ENCODE measurements around the gene DYNC1I2.

Gene DYNC1I2

GRCh38 chr2:171711351-171711750, 24.1 kb downstream of the DYNC1I2 start:
- DNase-seq (ENCODE audit: low read depth): no peak
- no peak for TF ChIP-seq CTCF (conservative IDR thresholded peaks at IDR 0.05; ENCODE audit: control insufficient read depth, insufficient read depth, low read depth, low read length)
- no peak overlapping the region for H3K4me3 ChIP-seq (ENCODE audit: control insufficient read depth, low read depth, low read length)

- peak; percentile 90 for DNase-seq (ENCODE audit: low read depth)
Measured at GRCh38 chr2:171712051-171712450, 24.8 kb downstream of the DYNC1I2 start.

GRCh38 chr2:171718720-171719119, 31.5 kb downstream of the DYNC1I2 start:
- no peak overlapping the region for H3K4me3 ChIP-seq (ENCODE audit: control insufficient read depth, low read depth, low read length)
- no peak for TF ChIP-seq CTCF (conservative IDR thresholded peaks at IDR 0.05; ENCODE audit: control insufficient read depth, insufficient read depth, low read depth, low read length)
- no peak for DNase-seq (ENCODE audit: low read depth)

More at GRCh38 chr2:171712051-171712450, 24.8 kb downstream of the DYNC1I2 start:
- no peak overlapping the region for H3K4me3 ChIP-seq (ENCODE audit: control insufficient read depth, low read depth, low read length)
- TF ChIP-seq CTCF (conservative IDR thresholded peaks at IDR 0.05; ENCODE audit: control insufficient read depth, insufficient read depth, low read depth, low read length): no peak

- H3K4me3 ChIP-seq (ENCODE audit: control insufficient read depth, low read depth, low read length): no peak overlapping the region
- no peak for DNase-seq (ENCODE audit: low read depth)
- TF ChIP-seq CTCF (conservative IDR thresholded peaks at IDR 0.05; ENCODE audit: control insufficient read depth, insufficient read depth, low read depth, low read length): no peak
Measured at GRCh38 chr2:171719660-171720059, 32.4 kb downstream of the DYNC1I2 start.

- no peak for TF ChIP-seq CTCF (conservative IDR thresholded peaks at IDR 0.05; ENCODE audit: control insufficient read depth, insufficient read depth, low read depth, low read length)
- H3K4me3 ChIP-seq (ENCODE audit: control insufficient read depth, low read depth, low read length): no peak overlapping the region
- DNase-seq (ENCODE audit: low read depth): peak; percentile 34
Measured at GRCh38 chr2:171723716-171724683, 36.7 kb downstream of the DYNC1I2 start.

- TF ChIP-seq CTCF (conservative IDR thresholded peaks at IDR 0.05; ENCODE audit: control insufficient read depth, insufficient read depth, low read depth, low read length): no peak
- H3K4me3 ChIP-seq (ENCODE audit: control insufficient read depth, low read depth, low read length): no peak overlapping the region
- DNase-seq (ENCODE audit: low read depth): peak; percentile 62
Measured at GRCh38 chr2:171726847-171727450, 39.7 kb downstream of the DYNC1I2 start.

Data from fibroblast of mammary gland (primary cell).